Stimulated activated CD4-positive, alpha-beta T cell treated with anti-CD3 and anti-CD28 coated beads, TNF-alpha, amount 100 ng/mL, for 24 hours (primary cell): ENCODE measurements around the gene GNLY.

Source experiments
- DNase-seq, 3 experiments: peaks; one replicate each; pipeline ENCODE4 v3.0.0-alpha.2; 2020; ENCODE audit warnings: low read depth in 3 of 3

Gene GNLY

DNA sequence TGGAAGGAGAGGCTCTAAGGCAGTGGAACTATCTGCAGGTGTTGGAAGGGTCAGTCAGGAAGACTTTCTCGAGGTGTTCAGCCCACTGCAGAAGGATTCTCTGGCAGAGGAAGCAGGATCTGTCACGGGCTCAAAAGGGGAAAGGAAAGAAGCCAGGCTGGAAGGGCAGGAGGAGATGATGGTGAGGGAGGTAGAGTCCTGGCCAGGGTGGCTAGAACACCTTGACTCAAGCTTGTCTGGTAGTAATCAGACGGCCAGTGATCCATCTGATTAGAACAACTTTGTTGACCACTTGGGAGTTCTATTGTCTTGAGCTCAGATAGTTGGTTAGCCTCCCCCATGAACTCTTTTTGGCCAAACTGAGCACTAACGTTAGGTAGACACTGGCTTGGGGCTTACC lies 49.9 kb downstream of the GNLY start:
- no peak for DNase-seq

DNA sequence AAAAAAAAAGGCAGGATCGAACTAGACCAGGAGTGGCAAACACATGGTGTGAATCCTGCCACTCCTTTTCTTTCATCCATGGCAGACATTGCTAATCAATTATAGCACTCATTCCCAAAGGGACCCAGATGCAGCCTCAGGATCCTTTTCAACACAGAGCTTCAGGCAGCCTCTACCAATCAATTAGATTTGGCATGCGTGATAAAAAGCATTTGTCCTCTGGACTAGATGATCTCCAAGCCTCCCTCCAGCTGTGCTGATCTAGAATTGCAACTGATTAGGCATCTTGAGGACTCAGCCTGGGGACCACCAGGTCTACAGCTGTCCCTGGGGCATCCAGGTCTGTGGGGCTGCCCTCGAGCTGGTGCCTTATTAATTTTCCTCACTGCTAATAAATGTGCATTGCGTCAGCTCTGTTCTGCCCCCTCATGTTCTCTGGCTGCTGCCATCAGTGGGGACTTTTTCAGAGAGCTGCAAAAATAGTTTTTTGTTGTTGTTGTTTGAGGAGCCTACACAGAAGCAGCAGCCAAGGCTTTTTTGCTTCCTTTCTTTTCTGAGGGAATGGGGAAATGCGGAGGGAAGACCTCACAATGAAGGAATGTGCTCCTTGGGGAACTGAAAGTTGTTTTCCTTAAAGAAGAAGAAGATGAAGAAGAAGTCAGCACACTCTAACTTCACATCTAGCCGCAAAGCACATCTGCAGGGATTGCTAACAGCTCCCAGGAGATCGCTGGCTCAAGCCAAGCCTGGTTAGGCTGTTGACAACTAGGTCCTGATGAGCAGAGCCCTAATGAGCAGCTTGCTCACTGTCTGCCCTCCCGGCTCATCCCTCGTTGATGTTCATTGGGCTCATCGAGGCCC lies 50.8 kb downstream of the GNLY start:
- DNase-seq: no peak

GRCh38 chr2:85745619-85746018 lies 51.5 kb downstream of the GNLY start:
- no peak for DNase-seq

- no peak for DNase-seq
Measured at GRCh38 chr2:85746321-85747004, 52.3 kb downstream of the GNLY start.

GRCh38 chr2:85747441-85747840 lies 53.3 kb downstream of the GNLY start:
- no peak for DNase-seq

DNA sequence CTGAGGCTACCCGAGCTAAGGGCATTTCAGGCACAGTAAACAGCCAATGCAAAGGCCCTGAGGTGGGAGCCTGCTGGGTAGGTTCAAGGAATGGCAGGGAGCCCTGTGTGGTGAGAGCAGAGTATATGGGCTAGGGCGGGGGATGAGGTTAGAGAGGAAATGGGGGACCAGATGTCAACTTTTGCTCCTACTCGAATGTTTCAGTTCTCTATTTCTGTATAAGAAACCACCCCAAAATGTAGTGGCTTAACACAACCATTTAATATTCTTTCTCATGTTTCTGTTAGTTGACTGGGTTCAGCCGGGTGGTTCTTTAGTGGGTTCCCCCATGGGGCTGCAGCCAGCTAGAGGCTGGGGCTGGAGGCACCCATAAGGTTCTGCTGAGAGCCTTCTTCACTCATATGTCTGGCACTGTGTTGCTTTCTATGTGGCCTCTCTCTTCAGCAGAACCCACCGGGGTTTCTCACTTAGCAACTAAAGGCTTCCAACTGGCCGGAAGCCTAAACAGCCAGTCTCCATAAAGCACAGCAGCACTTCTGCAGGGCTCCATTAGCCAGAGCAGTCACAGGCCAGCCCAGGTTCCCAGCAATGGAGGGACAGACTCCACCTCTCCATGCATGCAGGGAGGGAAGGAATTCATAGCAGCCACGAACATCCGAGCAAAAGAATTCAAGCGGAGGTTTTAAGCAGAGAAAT lies 54.0 kb downstream of the GNLY start:
- DNase-seq: no peak
